HL-60 (cell line): ENCODE results near the gene ERGIC3.

ENCODE experiments used
- CTCF ChIP-seq: IDR thresholded peaks from one replicate; pipeline ENCODE4 v1.5.1; 2011; ENCODE audit warnings: low read length, control low read depth, inconsistent platforms; ENCODE audit not compliant: insufficient read depth
- GABPA ChIP-seq: IDR thresholded peaks from 2 replicates; pipeline ENCODE4 v1.6.1; 2012; ENCODE audit warnings: low read depth
- POLR2AphosphoS5 ChIP-seq: IDR thresholded peaks from 2 replicates; pipeline ENCODE4 v1.6.1; 2012; ENCODE audit warnings: low read depth
- REST ChIP-seq: IDR thresholded peaks from 2 replicates; pipeline ENCODE4 v1.6.1; 2012; ENCODE audit warnings: low read depth; ENCODE audit not compliant: insufficient replicate concordance

- TF ChIP-seq REST: no peak
- TF ChIP-seq CTCF: no peak
- no peak for TF ChIP-seq GABPA
- no peak for TF ChIP-seq POLR2AphosphoS5
Observed at GRCh38 chr20:35492352-35492751, 49.5 kb upstream of the ERGIC3 start.
